Naive thymus-derived CD4-positive, alpha-beta T cell (primary cell): Measurements from ENCODE around the gene GRIK4. TPM values are rescaled to one million over a fixed set of nuclear protein-coding genes. Genes with fewer than 3 reads are reported as not detected.

ENCODE experiments used
- ATAC-seq: fragments of 150-1000 bp; cut with Tn5 transposase; 2 replicates; pipeline ENCODE4 v1.10.0; 2021; ENCODE audit warnings: mild to moderate bottlenecking, moderate library complexity
- CTCF ChIA-PET: fragments of 350-600 bp; sonication (Branson Sonifier 250); formaldehyde crosslinking; loops from one replicate; lab custom pipeline; 2021; ENCODE audit warnings: antibody characterized with exemption; lab: Charles Lee
- POLR2A ChIA-PET: fragments of 350-600 bp; sonication (Branson Sonifier 250); formaldehyde crosslinking; loops from one replicate; lab custom pipeline; 2021; ENCODE audit warnings: antibody characterized with exemption, inconsistent platforms; lab: Charles Lee
- DNase-seq, 9 donors: peaks; one replicate each; pipeline versions ENCODE4 v3.0.0 to v3.0.0-alpha.2; 2020 to 2022; ENCODE audit warnings: mixed read lengths in 1 of 9
- H3K27ac ChIP-seq: one replicate; pipeline ENCODE4 v1.7.0; 2013; ENCODE audit warnings: mild to moderate bottlenecking, low read depth, low read length, moderate library complexity
- H3K27me3 ChIP-seq, 2 donors: one replicate each; pipeline ENCODE4 v1.7.0; 2013; ENCODE audit warnings: low read length in 2 of 2, mild to moderate bottlenecking in 2 of 2, moderate library complexity in 2 of 2; ENCODE audit not compliant: control insufficient read depth in 2 of 2, insufficient read depth in 2 of 2
- H3K36me3 ChIP-seq, 3 experiments: 1 replicate in 2 of 3; 2 replicates in 1 of 3; pipeline ENCODE4 v1.7.0; 2013; ENCODE audit warnings: low read length in 3 of 3, mild to moderate bottlenecking in 3 of 3, moderate library complexity in 1 of 3; ENCODE audit not compliant: insufficient read depth in 3 of 3, control insufficient read depth in 2 of 3
- H3K4me1 ChIP-seq, 2 donors: one replicate each; pipeline ENCODE4 v1.7.0; 2013; ENCODE audit warnings: low read length in 2 of 2, mild to moderate bottlenecking in 2 of 2, moderate library complexity in 1 of 2; ENCODE audit not compliant: control insufficient read depth in 2 of 2, insufficient read depth in 2 of 2
- H3K4me3 ChIP-seq: 2 replicates; pipeline ENCODE4 v1.7.0; 2013; ENCODE audit warnings: mild to moderate bottlenecking, low read length
- H3K9me3 ChIP-seq, 3 experiments: 1 replicate in 2 of 3; 2 replicates in 1 of 3; pipeline ENCODE4 v1.7.0; 2013; ENCODE audit warnings: low read length in 3 of 3; ENCODE audit not compliant: control insufficient read depth in 2 of 3
- H3K27ac Mint-ChIP-seq, 9 donors: one replicate each; pipeline ENCODE4 v1.8.0; 2020 to 2022; ENCODE audit warnings: mixed read lengths in 9 of 9, mild to moderate bottlenecking in 8 of 9, moderate library complexity in 5 of 9, inconsistent platforms in 2 of 9
- H3K27me3 Mint-ChIP-seq, 5 donors: one replicate each; pipeline ENCODE4 v1.8.0; 2021 to 2022; ENCODE audit warnings: mixed read lengths in 5 of 5, mild to moderate bottlenecking in 1 of 5
- H3K36me3 Mint-ChIP-seq, 5 donors: one replicate each; pipeline ENCODE4 v1.8.0; 2020 to 2022; ENCODE audit warnings: mixed read lengths in 5 of 5, mild to moderate bottlenecking in 3 of 5, inconsistent platforms in 1 of 5
- H3K4me1 Mint-ChIP-seq, 7 donors: one replicate each; pipeline ENCODE4 v1.8.0; 2020 to 2022; ENCODE audit warnings: mixed read lengths in 7 of 7, mild to moderate bottlenecking in 3 of 7, inconsistent platforms in 1 of 7
- H3K4me3 Mint-ChIP-seq, 10 donors: one replicate each; pipeline ENCODE4 v1.8.0; 2020 to 2022; ENCODE audit warnings: mild to moderate bottlenecking in 10 of 10, mixed read lengths in 10 of 10, moderate library complexity in 6 of 10, inconsistent platforms in 2 of 10
- H3K9me3 Mint-ChIP-seq, 11 donors: one replicate each; pipeline ENCODE4 v1.8.0; 2020 to 2022; ENCODE audit warnings: mixed read lengths in 11 of 11, mild to moderate bottlenecking in 4 of 11, inconsistent platforms in 1 of 11, moderate library complexity in 1 of 11
- intact Hi-C, 2 donors: fragments of 100-400 bp; cut with micrococcal nuclease; formaldehyde crosslinking; loops; one replicate each; pipeline ENCODE4 v1.15.1; 2023
- polyA plus RNA-seq, 2 donors: library from polyadenylated mRNA; unstranded; fragments of 300-500 nt; fragmentation: Illumina TruSeq; gene quantifications; one replicate each; pipeline ENCODE4 v1.2.3, GENCODE V29; 2021
- total RNA-seq, 6 experiments: library from RNA in 5 of 6; stranded (reverse) in 5 of 6; gene quantifications; 1 replicate in 5 of 6; 2 replicates in 1 of 6; pipeline ENCODE4 v1.2.3 and lab custom pipeline; 2021 to 2026

Gene GRIK4
- total and polyA plus RNA-seq, 7 experiments from 2014 or later: 0.93 to 3.8 TPM; not detected in 5

- no peak overlapping the region for H3K4me3 ChIP-seq
- H3K9me3 ChIP-seq: no peaks in the 10 kb centered on the region
- CTCF ChIA-PET: no interaction called here
- H3K27me3 Mint-ChIP-seq: peaks cover 9 to 50% (median 26%) of the 10 kb centered on the region in 5 donors
- no peaks in the 10 kb centered on the region for H3K4me1 ChIP-seq
- POLR2A ChIA-PET: no interaction called here
- intact Hi-C loops: no loop called here
- no peak overlapping the region for H3K4me3 Mint-ChIP-seq
- no peak overlapping the region for H3K27ac Mint-ChIP-seq
- H3K4me1 Mint-ChIP-seq: no peaks in the 10 kb centered on the region
- H3K36me3 ChIP-seq: no peaks in the 10 kb centered on the region
- DNase-seq (no peak), ATAC-seq (no peak)
- H3K27me3 ChIP-seq: no peaks in the 10 kb centered on the region
- no peaks in the 10 kb centered on the region for H3K9me3 Mint-ChIP-seq
- H3K36me3 Mint-ChIP-seq: no peaks in the 10 kb centered on the region
- H3K27ac ChIP-seq: no peak overlapping the region
Observed at GRCh38 chr11:120936356-120936755, 424.8 kb downstream of the GRIK4 start.

GRCh38 chr11:120937501-120937900, 426.0 kb downstream of the GRIK4 start:
- POLR2A ChIA-PET: no interaction called here
- intact Hi-C loops: no loop called here
- Mint-ChIP-seq H3K27ac (no peak overlapping the region), H3K27me3 (peaks cover 10 to 48% (median 27%) of the 10 kb centered on the region in 5 donors), H3K36me3 (no peaks in the 10 kb centered on the region), H3K9me3 (no peaks in the 10 kb centered on the region), H3K4me3 (no peak overlapping the region), H3K4me1 (no peaks in the 10 kb centered on the region)
- H3K36me3 ChIP-seq: no peaks in the 10 kb centered on the region
- H3K27me3 ChIP-seq: no peaks in the 10 kb centered on the region
- CTCF ChIA-PET: no interaction called here
- H3K4me1 ChIP-seq: no peaks in the 10 kb centered on the region
- no peaks in the 10 kb centered on the region for H3K9me3 ChIP-seq
- H3K4me3 ChIP-seq: no peak overlapping the region
- no peak for DNase-seq
- no peak for ATAC-seq
- H3K27ac ChIP-seq: no peak overlapping the region

- ChIA-PET POLR2A (no interaction called here), CTCF (no interaction called here)
- no peaks in the 10 kb centered on the region for H3K36me3 ChIP-seq
- no peak overlapping the region for H3K4me3 ChIP-seq
- DNase-seq (no peak), ATAC-seq (no peak)
- Mint-ChIP-seq H3K4me3 (no peak overlapping the region), H3K27me3 (peaks cover 10 to 42% (median 30%) of the 10 kb centered on the region in 5 donors), H3K4me1 (no peaks in the 10 kb centered on the region), H3K36me3 (no peaks in the 10 kb centered on the region), H3K9me3 (peaks cover 0 to 3% (median 0%) of the 10 kb centered on the region in 11 donors), H3K27ac (no peak overlapping the region)
- H3K4me1 ChIP-seq: no peaks in the 10 kb centered on the region
- H3K9me3 ChIP-seq: no peaks in the 10 kb centered on the region
- H3K27ac ChIP-seq: no peak overlapping the region
- no peaks in the 10 kb centered on the region for H3K27me3 ChIP-seq
- intact Hi-C loops: no loop called here
Observed at GRCh38 chr11:120938260-120938659, 426.7 kb downstream of the GRIK4 start.

GRCh38 chr11:120940160-120940848, 428.8 kb downstream of the GRIK4 start:
- ATAC-seq: no peak
- H3K9me3 Mint-ChIP-seq: peaks cover 9 to 18% (median 11%) of the 10 kb centered on the region in 11 donors

GRCh38 chr11:120941000-120941399, 429.5 kb downstream of the GRIK4 start:
- Histone ChIP-seq H3K4me1 (no peaks in the 10 kb centered on the region), H3K9me3 (peaks cover 0 to 12% (median 0%) of the 10 kb centered on the region in 3 experiments), H3K27ac (no peak overlapping the region), H3K36me3 (no peaks in the 10 kb centered on the region), H3K27me3 (no peaks in the 10 kb centered on the region), H3K4me3 (no peak overlapping the region)
- POLR2A ChIA-PET: no interaction called here
- Mint-ChIP-seq H3K36me3 (peaks cover 3 to 9% (median 4%) of the 10 kb centered on the region in 5 donors), H3K27me3 (peaks cover 9 to 38% (median 27%) of the 10 kb centered on the region in 5 donors), H3K27ac (no peak overlapping the region), H3K9me3 (peaks cover 9 to 24% (median 13%) of the 10 kb centered on the region in 11 donors), H3K4me1 (no peaks in the 10 kb centered on the region), H3K4me3 (no peak overlapping the region)
- intact Hi-C loops: no loop called here
- DNase-seq (no peak), ATAC-seq (no peak)
- CTCF ChIA-PET: no interaction called here

More at GRCh38 chr11:120940160-120940848, 428.8 kb downstream of the GRIK4 start:
- Histone ChIP-seq H3K9me3 (peaks cover 0 to 12% (median 0%) of the 10 kb centered on the region in 3 experiments), H3K27me3 (no peaks in the 10 kb centered on the region), H3K4me3 (no peak overlapping the region), H3K36me3 (no peaks in the 10 kb centered on the region), H3K4me1 (no peaks in the 10 kb centered on the region), H3K27ac (no peak overlapping the region)
- ChIA-PET CTCF (no interaction called here), POLR2A (no interaction called here)
- Mint-ChIP-seq H3K27me3 (peaks cover 11 to 40% (median 27%) of the 10 kb centered on the region in 5 donors), H3K4me3 (no peak overlapping the region), H3K27ac (no peak overlapping the region), H3K36me3 (peaks cover 3 to 5% (median 4%) of the 10 kb centered on the region in 5 donors), H3K4me1 (no peaks in the 10 kb centered on the region)
- no peak for DNase-seq
- intact Hi-C loops: no loop called here

GRCh38 chr11:120942701-120943100, 431.2 kb downstream of the GRIK4 start:
- CTCF ChIA-PET: no interaction called here
- no peak overlapping the region for H3K4me3 Mint-ChIP-seq

GRCh38 chr11:120945042-120945441, 433.5 kb downstream of the GRIK4 start:
- H3K27me3 Mint-ChIP-seq: peaks cover 14 to 36% (median 32%) of the 10 kb centered on the region in 5 donors
- Histone ChIP-seq H3K4me3 (no peak overlapping the region), H3K36me3 (no peaks in the 10 kb centered on the region), H3K27ac (no peak overlapping the region), H3K4me1 (no peaks in the 10 kb centered on the region), H3K27me3 (no peaks in the 10 kb centered on the region), H3K9me3 (peaks cover 0 to 12% (median 0%) of the 10 kb centered on the region in 3 experiments)
- H3K36me3 Mint-ChIP-seq: peaks cover 3 to 9% (median 4%) of the 10 kb centered on the region in 5 donors
- H3K4me3 Mint-ChIP-seq: no peak overlapping the region
- no peaks in the 10 kb centered on the region for H3K4me1 Mint-ChIP-seq
- ChIA-PET CTCF (interaction anchor here (0.8 to 1.1 kb wide), 2 partner anchors 9 to 250 kb away, joined by 3 read pairs; no protein-coding TSS in a partner anchor), POLR2A (no interaction called here)
- H3K27ac Mint-ChIP-seq: no peak overlapping the region
- no peak for ATAC-seq
- intact Hi-C loops: no loop called here
- H3K9me3 Mint-ChIP-seq: peaks cover 9 to 24% (median 13%) of the 10 kb centered on the region in 11 donors
- DNase-seq: no peak

More at GRCh38 chr11:120942701-120943100, 431.2 kb downstream of the GRIK4 start:
- DNase-seq: no peak
- H3K27ac Mint-ChIP-seq: no peak overlapping the region
- H3K27me3 ChIP-seq: no peaks in the 10 kb centered on the region
- no peak for ATAC-seq
- peaks cover 0 to 12% (median 0%) of the 10 kb centered on the region in 3 experiments for H3K9me3 ChIP-seq
- peaks cover 9 to 24% (median 13%) of the 10 kb centered on the region in 11 donors for H3K9me3 Mint-ChIP-seq
- intact Hi-C loops: no loop called here
- POLR2A ChIA-PET: no interaction called here
- no peak overlapping the region for H3K27ac ChIP-seq
- H3K36me3 ChIP-seq: no peaks in the 10 kb centered on the region
- H3K36me3 Mint-ChIP-seq: peaks cover 3 to 9% (median 4%) of the 10 kb centered on the region in 5 donors
- no peaks in the 10 kb centered on the region for H3K4me1 Mint-ChIP-seq
- no peak overlapping the region for H3K4me3 ChIP-seq
- H3K4me1 ChIP-seq: no peaks in the 10 kb centered on the region
- peaks cover 9 to 32% (median 28%) of the 10 kb centered on the region in 5 donors for H3K27me3 Mint-ChIP-seq
